Breast epithelium (tissue), 4 donors: ENCODE data around the gene RNF2. TPM values are rescaled to one million over a fixed set of nuclear protein-coding genes. Genes with fewer than 3 reads are reported as not detected.

Experiments used
- DNase-seq, 2 donors: peaks; one replicate each; pipeline ENCODE4 v3.0.0-alpha.2; 2019; ENCODE audit warnings: low spot score in 2 of 2
- H3K27ac ChIP-seq, 2 donors: fragments of 200-600 bp; sonication (generic) in 1 of 2; one replicate each; pipeline ENCODE4 v1.5.1; 2016 to 2019; ENCODE audit warnings: mild to moderate bottlenecking in 1 of 2
- H3K27me3 ChIP-seq, 2 donors: fragments of 200-600 bp; sonication (generic) in 1 of 2; one replicate each; pipeline versions ENCODE4 v1.5.1 to v1.6.0; 2017 to 2019; ENCODE audit warnings: control low read depth in 1 of 2, mild to moderate bottlenecking in 1 of 2
- H3K36me3 ChIP-seq: fragments of 200-600 bp; one replicate; pipeline ENCODE4 v1.5.1; 2019
- H3K4me1 ChIP-seq, 2 donors: fragments of 200-600 bp; sonication (generic); one replicate each; pipeline ENCODE4 v1.5.1; 2016 to 2019; ENCODE audit warnings: control low read depth in 1 of 2
- H3K4me3 ChIP-seq, 3 donors: fragments of 200-600 bp; sonication (generic); 1 replicate in 2 of 3; 2 replicates in 1 of 3; pipeline ENCODE4 v1.5.1; 2016 to 2019; ENCODE audit warnings: mild to moderate bottlenecking in 3 of 3, moderate library complexity in 2 of 3
- H3K9me3 ChIP-seq, 2 donors: fragments of 200-600 bp; sonication (generic) in 1 of 2; one replicate each; pipeline ENCODE4 v1.5.1; 2016 to 2019; ENCODE audit warnings: control low read depth in 1 of 2
- POLR2A ChIP-seq: fragments of 450-650 bp; IDR thresholded peaks from one replicate; pipeline ENCODE4 v1.6.1; 2016; ENCODE audit warnings: antibody characterized with exemption, mild to moderate bottlenecking, moderate library complexity
- POLR2AphosphoS5 ChIP-seq, 3 donors: sonication (generic); formaldehyde crosslinking; IDR thresholded peaks; one replicate each; pipeline ENCODE4 v1.6.1; 2017; ENCODE audit warnings: antibody characterized with exemption in 3 of 3
- intact Hi-C: fragments of 100-400 bp; cut with DNase I; formaldehyde crosslinking; loops from one replicate; pipeline ENCODE4 v1.15.1; 2023; ENCODE audit warnings: low total_unique reads
- total RNA-seq, 3 donors: library from RNA; depleted of rRNA; stranded (reverse); fragments of >200 nt; gene quantifications; one replicate each; pipeline ENCODE4 v1.1.0, GENCODE V29; 2016
- TF ChIP-seq, protein P1 (sequence below), 3 donors: fragments of 450-650 bp; IDR thresholded peaks; one replicate each; pipeline ENCODE4 v1.5.1; 2016 to 2017; ENCODE audit warnings: antibody characterized with exemption in 3 of 3, mild to moderate bottlenecking in 3 of 3, moderate library complexity in 3 of 3

RNF2 gene
- total RNA-seq, 3 donors from 2014 or later = 17.1 to 28.7 (median 20.3) TPM

GRCh38 chr1:185132534-185132933 is 87.2 kb downstream of the RNF2 start:
- no peaks in the 10 kb centered on the region for H3K27me3 ChIP-seq
- DNase-seq = no peak
- H3K4me3 ChIP-seq = no peak overlapping the region
- no peaks in the 10 kb centered on the region for H3K4me1 ChIP-seq
- no peaks in the 10 kb centered on the region for H3K36me3 ChIP-seq
- TF ChIP-seq POLR2A (no peak), POLR2AphosphoS5 (IDR thresholded peaks at IDR 0.05) (no peak)
- TF ChIP-seq, protein P1, sequence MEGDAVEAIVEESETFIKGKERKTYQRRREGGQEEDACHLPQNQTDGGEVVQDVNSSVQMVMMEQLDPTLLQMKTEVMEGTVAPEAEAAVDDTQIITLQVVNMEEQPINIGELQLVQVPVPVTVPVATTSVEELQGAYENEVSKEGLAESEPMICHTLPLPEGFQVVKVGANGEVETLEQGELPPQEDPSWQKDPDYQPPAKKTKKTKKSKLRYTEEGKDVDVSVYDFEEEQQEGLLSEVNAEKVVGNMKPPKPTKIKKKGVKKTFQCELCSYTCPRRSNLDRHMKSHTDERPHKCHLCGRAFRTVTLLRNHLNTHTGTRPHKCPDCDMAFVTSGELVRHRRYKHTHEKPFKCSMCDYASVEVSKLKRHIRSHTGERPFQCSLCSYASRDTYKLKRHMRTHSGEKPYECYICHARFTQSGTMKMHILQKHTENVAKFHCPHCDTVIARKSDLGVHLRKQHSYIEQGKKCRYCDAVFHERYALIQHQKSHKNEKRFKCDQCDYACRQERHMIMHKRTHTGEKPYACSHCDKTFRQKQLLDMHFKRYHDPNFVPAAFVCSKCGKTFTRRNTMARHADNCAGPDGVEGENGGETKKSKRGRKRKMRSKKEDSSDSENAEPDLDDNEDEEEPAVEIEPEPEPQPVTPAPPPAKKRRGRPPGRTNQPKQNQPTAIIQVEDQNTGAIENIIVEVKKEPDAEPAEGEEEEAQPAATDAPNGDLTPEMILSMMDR (IDR thresholded peaks at IDR 0.05) = no peak
- H3K9me3 ChIP-seq = no peaks in the 10 kb centered on the region
- no peak overlapping the region for H3K27ac ChIP-seq
- intact Hi-C loops = no loop called here

GRCh38 chr1:185137896-185138545 is 92.7 kb downstream of the RNF2 start:
- Histone ChIP-seq H3K9me3 (no peaks in the 10 kb centered on the region), H3K4me3 (no peak overlapping the region), H3K36me3 (peaks cover 5% of the 10 kb centered on the region), H3K4me1 (no peaks in the 10 kb centered on the region), H3K27ac (no peak overlapping the region), H3K27me3 (no peaks in the 10 kb centered on the region)
- intact Hi-C loops = no loop called here
- no peak for TF ChIP-seq POLR2AphosphoS5 (IDR thresholded peaks at IDR 0.05)
- no peak for DNase-seq

DNA sequence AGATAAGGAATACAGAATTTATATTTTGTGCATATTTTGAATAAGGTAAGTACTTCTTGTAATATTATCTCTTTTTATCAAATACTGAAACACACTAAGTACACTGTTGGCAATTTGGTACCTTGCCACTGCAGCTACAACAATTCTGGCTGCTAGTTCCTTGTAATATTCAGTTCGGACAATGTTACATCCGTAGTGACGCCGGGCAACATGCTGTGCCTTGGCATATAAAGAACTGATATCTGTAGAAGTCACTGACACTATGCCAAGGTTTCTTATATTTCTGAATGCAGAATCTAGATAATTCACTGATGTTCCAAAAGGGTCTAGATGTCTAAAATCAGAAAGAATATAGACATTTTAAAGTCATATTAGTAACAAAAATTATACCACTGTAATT is 93.9 kb downstream of the RNF2 start:
- Histone ChIP-seq H3K27ac (no peak overlapping the region), H3K4me1 (no peaks in the 10 kb centered on the region), H3K9me3 (no peaks in the 10 kb centered on the region), H3K4me3 (no peak overlapping the region), H3K36me3 (peaks cover 5% of the 10 kb centered on the region), H3K27me3 (no peaks in the 10 kb centered on the region)
- no peak for DNase-seq
- intact Hi-C loops = no loop called here
- no peak for TF ChIP-seq POLR2AphosphoS5 (IDR thresholded peaks at IDR 0.05)
- TF ChIP-seq, protein P1 (IDR thresholded peaks at IDR 0.05) = no peak
- TF ChIP-seq POLR2A = no peak

DNA sequence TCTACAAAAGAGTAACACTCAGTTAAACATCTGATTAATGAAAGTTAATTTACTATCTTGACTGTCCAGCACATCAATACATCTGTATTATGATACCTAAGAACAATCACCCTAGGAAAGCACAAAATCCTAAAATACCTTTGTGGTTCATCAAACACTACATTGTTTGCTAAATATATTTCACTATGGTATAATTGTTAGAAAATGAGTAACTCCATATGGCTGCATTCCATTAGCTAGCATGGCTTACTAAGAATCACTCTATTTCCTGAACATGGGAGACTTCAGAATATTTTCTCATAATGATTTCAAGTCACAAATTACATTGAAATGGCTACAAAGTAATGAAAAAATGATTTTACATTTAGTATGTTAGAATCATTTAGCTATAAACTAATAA is 98.9 kb downstream of the RNF2 start:
- Histone ChIP-seq H3K4me3 (no peak overlapping the region), H3K4me1 (no peaks in the 10 kb centered on the region), H3K27me3 (no peaks in the 10 kb centered on the region), H3K36me3 (no peaks in the 10 kb centered on the region), H3K27ac (no peak overlapping the region), H3K9me3 (no peaks in the 10 kb centered on the region)
- intact Hi-C loops = no loop called here
- TF ChIP-seq POLR2AphosphoS5 (IDR thresholded peaks at IDR 0.05) = no peak
- TF ChIP-seq, protein P1 (IDR thresholded peaks at IDR 0.05) = no peak
- TF ChIP-seq POLR2A = no peak
- DNase-seq = no peak

DNA sequence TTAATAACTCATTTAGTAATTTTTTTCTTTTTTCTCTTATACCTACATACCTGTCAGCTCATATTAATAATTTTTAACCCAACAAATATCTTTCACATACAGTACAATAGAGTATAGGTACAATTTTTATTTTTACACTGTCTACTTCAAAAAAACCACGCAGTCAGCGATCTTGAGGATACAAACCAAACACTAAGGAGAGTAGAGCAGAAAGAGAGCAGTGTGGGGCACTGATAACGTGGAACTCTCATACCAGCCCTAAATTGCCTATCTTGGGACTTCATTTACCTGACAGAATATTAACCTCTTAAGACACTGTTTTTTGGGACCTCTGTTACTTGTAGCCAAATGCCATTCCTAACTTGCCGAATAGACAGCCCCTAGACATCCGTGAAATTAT is 105.9 kb downstream of the RNF2 start:
- TF ChIP-seq POLR2AphosphoS5 (IDR thresholded peaks at IDR 0.05) = no peak
- TF ChIP-seq POLR2A = no peak
- TF ChIP-seq, protein P1 (IDR thresholded peaks at IDR 0.05) = no peak
- Histone ChIP-seq H3K36me3 (no peaks in the 10 kb centered on the region), H3K4me3 (no peak overlapping the region), H3K27me3 (no peaks in the 10 kb centered on the region), H3K27ac (no peak overlapping the region), H3K9me3 (no peaks in the 10 kb centered on the region), H3K4me1 (peaks cover 0 to 22% of the 10 kb centered on the region in 2 donors)
- no peak for DNase-seq
- intact Hi-C loops = no loop called here

Other genes starting within 250 kb of the RNF2 start
- gene NIBAN1, start 71.0 kb upstream of the RNF2 start, total RNA-seq = 10 to 100 TPM; 11.7 to 44.2 (median 34.7) TPM
- 10 to 100 TPM; 13.1 to 19.5 (median 18.7) TPM for gene TRMT1L, start 111.4 kb downstream of the RNF2 start, total RNA-seq
- gene SWT1, start 111.6 kb downstream of the RNF2 start, total RNA-seq = 10 to 100 TPM; 10.5 to 13.9 (median 10.9) TPM